NCI-H69 (cell line): ENCODE measurements around the gene SPART.

Source experiments
- DNase-seq: peaks from one replicate; lab custom pipeline; 2025; lab: John Stamatoyannopoulos, UW

SPART gene, protein sequence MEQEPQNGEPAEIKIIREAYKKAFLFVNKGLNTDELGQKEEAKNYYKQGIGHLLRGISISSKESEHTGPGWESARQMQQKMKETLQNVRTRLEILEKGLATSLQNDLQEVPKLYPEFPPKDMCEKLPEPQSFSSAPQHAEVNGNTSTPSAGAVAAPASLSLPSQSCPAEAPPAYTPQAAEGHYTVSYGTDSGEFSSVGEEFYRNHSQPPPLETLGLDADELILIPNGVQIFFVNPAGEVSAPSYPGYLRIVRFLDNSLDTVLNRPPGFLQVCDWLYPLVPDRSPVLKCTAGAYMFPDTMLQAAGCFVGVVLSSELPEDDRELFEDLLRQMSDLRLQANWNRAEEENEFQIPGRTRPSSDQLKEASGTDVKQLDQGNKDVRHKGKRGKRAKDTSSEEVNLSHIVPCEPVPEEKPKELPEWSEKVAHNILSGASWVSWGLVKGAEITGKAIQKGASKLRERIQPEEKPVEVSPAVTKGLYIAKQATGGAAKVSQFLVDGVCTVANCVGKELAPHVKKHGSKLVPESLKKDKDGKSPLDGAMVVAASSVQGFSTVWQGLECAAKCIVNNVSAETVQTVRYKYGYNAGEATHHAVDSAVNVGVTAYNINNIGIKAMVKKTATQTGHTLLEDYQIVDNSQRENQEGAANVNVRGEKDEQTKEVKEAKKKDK

DNA sequence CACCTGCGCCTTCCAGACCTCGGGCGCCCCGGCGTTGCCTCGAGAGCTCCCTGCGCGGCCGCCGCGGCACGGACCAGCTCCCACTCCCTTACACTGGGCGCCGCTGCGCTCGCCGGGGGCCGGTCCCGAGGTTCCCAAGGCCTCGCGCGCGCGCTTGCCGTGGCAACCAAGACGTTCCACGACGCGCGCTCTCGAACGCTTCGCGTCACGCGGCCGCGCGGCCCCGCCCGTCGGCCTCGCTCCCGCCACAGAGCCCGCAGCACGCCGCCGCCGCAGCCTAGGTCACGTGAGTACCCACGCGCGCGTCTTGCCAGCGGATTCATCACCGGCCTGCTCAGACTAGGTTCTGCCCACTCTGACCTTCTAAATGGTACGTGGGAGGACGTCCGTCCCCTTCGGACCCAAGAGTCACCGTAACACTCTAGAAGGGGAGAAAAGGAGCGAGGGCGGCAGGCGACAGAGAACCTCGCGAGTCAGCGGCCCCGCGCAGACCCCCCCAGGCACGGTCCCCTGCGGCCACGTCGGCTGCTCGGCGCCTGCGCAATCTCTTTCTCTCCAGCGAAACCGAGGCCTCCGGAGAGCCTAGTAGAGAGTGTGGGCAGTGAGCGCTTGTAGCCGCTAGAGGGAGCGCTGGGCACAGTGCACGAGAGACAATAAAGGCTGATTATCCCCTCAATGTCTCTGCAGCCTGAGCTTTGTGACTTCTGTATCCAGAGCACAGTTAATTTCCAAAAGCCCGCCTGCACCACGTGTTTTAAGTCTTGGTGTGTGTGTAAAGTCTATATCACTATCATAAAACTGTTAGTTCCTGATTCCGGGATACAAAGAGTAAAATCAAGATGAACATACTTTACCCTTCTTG, at the start of gene SPART:
Gene SPART, minus strand, starts transcription at position 173 of the 862 bp plus-strand sequence. CDS start 10,564 bp downstream, outside the sequence.
- peak; percentile 86 for DNase-seq

DNA sequence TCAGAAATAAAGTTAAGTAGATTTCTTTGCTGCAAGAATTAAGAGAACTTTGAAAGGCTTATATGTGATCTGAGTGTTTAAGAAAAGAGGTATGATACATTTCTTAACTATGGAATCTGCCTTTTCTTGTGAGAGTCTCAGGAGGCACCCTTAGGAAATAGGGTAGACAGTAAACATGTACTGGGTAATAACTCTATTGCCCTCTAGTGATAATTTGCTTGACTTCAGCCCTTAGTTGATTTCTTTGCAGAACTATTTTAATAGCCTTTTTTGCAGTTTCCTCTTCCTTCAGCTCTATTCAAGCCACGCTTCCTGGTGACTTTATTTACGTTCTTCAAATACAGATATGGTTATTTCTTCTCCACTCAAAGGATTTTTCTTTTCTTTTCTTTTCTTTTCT, 49.1 kb upstream of the SPART start:
- peak; percentile 33 for DNase-seq

DNA sequence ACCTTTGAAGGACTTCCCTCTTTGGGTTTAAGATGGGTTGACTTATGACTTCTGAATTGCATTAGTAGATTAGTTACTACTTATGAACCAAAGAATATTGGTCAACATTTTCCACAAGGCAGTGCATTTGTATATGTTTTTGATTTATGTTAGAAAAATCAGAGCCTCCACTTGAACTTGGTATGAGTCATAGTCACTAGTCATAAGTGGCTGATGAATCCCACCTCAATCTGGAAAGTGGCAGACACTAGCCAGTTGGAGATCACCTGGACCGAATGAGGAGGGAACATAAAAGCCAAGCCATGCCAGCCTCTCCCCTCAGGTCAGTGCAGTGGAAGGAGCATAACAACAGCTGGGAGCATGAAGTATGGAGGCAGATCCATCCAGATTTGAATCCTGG, 39.3 kb upstream of the SPART start:
- DNase-seq: no peak

DNA sequence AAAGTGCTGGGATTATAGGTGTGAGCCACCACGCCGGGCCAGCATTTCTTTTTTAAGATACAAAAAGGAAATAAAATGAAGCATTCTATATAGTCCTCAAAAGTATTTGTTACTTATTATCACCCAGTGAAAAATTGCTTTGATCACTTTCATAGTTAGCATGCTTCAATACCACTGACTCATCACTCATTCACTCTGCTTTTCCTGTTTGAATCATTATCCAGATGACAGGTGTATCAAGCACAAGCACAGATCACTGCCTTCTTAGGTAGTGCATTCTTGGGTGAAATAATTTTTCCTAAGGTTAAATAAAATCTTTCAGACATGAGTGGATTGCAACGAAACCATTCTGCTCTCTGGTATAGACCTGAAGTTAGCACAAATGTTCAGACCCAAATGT, 35.8 kb upstream of the SPART start:
- DNase-seq: no peak

DNA sequence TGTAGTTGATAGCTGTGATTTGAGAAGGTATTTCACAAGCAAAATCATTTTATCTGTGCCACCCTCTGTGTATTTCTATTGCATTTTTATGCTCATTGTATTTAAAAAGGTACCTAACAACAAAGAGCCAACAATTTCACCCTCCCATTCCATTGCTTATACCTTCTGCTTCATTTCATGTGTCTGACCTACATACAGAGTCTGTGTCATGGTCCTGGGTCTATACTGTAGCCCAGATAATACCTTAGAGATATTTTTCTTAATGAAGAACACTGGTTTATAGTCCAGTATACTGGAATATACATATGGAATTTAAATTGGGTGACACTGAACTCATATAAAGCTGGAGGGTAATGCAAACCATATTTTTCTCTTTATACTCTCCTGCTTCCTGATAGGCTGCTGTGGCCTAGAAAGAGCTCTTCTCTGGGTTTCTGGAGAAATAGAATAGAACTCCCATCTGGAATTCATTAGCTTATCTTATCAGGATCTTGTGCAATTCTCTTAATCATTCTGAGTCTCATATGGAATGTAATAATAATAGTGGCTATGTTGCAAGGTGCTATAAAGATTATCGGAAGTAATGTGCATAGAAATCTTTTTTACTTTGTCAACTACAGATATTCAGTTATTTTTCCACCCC, 31.8 kb upstream of the SPART start:
- DNase-seq: no peak

DNA sequence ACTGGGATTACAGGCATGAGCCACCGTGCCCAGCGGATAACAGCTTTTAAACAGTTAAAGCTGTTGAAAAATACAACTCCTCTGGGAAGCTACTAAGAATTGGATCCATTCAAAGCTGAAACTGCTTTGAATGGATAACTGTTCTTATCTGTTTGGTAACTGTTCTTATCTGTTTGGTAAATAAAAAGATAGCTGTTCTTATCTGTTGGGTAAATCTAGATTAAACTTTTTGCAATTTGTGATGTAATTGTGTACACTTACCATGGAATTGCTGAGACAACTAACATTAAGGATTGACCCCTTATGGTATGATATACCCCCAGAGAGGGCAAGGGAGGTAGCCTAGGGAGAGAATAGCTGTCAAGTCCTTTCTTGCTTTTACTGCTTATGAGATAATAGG, 27.9 kb upstream of the SPART start:
- no peak for DNase-seq

DNA sequence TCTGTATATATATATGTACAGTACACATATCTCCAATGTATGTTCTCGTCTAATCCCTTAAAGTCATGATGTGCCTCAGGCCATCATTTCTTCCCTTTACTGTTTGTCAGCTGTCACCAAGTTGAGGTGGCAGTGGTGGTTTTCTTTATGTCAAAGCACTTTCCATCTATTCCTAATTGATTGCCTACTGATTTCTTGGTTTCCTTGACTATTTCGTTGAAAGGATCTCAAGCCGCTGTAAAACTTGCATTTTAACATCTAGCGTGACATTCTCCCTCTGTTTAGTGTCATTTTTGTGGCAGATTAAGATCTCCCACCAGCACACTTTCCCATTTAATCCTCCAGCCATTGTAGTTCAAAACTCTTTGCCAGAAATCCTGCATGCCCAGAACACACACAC, 25.0 kb upstream of the SPART start:
- DNase-seq: no peak

DNA sequence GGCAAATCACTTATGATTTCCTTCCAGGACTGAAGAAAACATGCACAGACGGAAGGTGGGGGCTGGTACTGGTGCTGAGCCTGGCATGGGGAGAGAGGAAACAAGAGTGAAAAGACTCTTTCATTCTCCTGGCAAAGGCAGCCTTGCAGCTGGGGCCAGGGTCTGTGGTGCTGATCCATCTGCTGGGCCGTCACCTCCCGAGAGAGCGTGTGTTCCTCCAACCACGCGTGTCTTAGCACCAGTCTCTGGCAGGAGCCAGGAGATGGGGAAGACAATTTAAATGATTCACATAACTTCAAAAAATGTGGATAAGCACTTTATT, 23.9 kb upstream of the SPART start:
- DNase-seq: no peak

DNA sequence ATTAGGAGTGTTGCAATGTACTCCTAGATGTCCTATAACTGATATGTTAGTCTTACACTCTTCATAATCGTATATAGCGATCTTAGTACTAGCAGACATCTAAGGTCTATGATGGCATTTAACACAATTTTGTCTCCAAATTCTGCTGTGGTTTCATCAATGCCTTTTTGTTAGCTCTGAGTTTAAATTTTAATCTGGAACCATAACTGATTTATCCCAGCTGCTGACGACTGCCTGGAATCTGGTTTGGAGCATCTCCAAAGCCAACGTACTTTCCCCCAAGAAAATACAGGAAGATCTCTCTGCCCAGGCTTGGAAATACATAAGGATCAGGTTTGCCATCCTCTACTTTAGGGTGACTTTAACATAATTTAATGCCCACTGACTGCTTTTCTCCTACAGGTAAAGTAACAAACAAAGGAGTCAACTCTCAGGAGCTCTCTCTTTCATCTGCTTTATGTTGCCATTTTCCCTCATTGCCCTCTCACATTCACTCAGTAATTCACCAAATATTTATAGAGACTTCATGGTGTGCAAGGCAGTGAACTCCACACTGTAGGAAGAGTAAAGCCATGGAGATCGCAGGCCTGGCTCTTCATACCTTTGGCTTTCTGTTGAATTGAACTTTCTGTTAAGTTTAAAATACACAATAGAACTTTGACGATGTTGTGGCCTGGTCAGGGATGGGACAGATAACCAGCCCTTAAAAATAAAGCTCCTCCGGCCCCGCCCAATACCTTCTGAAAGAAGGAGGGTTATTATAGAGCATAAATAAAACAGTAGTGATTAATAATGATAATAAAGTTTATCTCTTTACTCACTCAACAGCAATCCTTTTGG, 23.3 kb upstream of the SPART start:
- DNase-seq: no peak

DNA sequence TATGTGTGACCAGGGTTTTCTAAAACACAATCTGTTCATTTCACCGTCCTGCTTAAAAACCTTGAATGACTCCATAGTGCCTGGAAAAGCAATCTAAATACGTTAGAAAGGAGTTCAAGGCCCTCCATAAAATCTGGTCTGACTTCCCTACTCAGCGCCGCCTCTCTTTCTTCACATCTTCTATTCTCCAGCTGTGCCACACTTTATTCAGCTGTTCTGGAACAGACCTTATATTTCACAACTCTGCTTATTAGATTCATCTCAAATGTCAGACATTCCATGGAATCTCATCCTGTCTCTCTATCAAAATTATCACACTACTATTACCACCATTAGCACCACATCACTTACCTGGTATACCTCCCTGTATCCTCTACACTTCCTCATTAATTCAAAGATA, 19.8 kb upstream of the SPART start:
- no peak for DNase-seq

DNA sequence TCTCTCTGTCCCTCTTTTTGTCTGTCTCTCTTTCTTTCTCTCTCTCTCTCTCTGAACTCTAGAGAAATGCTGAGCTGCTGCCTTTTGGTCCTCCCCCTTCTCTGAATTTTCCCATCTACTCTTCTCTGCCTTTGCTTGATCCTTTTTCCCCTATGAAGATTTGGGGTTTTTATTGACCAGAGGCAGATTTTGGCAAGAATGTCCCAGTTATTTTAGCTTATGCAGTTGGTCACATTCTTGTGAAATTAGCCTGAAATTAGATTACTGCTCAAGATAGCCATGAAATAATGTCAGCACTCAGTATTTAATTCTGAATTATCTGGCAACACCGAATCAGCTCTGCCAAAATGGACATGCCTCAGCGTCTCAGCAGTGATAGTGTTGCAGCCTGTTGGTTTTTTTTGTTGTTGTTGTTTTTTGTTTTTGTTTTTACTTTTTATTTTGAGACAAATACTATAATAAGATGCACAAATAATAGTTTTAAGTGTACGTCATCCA, 17.2 kb upstream of the SPART start:
- no peak for DNase-seq

DNA sequence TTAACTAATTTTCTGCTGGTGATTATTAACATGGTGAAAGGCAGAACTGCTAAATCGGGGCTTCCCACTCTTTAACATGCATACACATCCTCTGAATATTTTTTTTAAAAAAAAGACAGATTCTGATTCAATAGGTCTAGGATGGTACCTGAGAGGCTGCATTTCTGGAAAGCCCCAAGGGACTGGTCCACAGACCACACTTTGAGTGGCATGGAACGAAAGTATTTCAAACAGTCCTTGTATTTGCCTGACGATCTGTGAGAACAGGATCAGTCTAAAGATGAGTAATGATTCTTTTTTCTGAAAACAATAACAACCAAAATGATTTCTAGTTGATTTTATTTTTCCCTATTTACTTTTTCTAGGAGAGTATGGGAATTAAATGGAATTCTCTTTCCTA, 16.7 kb upstream of the SPART start:
- DNase-seq: no peak

DNA sequence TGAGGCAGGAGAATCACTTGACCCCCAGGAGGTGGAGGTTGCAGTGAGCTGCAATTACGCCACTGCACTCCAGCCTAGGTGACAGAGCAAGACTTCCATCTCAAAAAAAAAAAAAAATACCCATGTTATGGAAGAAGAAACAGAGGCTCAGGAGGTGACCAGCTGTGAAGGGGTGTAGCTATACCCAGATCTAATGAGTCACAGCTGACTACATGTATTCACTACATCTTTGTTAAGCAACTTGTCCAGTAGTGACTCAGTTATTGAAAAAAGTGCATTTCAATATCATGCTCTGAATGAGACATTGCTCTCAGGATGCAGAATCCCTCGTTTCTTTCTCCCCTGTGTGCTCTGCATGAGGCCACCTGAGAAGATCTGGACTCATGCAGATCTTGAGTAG, 16.1 kb upstream of the SPART start:
- no peak for DNase-seq

DNA sequence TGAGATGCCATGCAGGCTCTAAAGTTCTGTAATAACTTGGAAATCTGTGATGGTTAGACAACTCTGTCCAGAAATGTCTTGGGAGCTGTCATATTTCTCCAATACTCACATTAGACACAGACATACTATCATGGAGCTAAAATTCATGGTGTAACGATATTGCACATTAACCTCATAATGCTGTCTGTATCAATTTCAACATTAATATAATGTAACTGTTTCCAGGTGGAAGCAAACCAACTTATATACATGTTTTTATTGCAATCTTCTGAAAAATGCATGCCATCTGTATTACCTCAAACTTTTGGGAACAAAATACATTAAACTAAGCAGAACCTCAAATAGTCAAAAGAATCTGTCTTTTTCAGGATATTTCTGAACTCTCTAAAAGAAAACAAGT, 14.7 kb upstream of the SPART start:
- DNase-seq: no peak

DNA sequence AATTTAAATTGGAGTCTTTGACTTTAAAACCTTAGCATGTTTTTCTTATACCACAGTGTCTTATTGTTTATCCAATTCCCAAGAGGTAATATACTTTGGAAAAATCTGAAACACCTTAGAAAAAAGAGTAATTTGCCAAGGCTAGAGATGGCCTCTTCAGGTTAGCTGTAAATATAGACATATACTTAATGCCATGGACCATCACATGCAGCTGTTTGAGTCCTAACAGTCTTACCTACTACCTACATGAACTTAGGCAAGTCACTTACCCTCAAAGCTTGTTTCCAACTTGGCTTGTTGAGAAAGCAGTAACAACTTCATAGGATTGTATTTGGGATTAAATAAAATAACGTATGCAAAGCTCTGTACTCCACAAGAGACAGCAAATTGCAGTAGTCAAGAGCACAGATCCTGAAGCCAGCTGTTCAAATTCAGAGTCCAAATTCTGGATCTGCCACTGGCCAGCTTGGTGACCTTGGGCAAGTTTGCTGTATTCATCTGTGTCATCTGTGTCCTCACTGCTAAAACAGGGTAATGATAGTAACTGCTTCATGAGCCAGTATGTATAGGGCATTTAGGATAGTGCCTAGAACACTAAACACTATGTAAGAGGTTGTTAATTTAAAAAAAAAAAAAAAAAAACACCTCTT, 13.2 kb upstream of the SPART start:
- DNase-seq: no peak

DNA sequence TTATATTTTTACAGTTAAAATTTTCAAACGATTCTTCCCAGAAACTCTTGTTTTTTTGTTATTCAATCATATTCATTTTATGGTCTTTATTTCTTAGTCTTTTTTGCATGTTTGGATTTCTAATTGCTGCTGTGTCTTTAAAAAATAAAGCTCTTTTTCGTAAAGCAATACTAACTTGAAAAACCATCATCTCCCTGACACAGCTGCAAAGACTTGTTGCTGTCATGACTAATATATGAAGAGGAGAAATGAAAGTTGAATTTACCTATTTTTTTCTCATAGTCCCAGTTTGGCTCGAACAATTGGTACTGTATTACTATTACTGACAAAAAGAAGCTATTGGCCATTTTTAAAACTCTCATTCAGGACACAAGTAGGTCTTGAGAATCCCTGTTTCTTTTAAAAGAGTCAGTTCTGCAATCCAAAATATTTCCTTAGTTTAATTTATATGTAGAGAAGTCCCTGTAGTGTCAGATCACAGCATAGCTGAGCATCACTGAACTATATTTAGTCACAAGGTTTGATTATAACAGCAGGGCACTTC, 12.1 kb upstream of the SPART start:
- DNase-seq: no peak

DNA sequence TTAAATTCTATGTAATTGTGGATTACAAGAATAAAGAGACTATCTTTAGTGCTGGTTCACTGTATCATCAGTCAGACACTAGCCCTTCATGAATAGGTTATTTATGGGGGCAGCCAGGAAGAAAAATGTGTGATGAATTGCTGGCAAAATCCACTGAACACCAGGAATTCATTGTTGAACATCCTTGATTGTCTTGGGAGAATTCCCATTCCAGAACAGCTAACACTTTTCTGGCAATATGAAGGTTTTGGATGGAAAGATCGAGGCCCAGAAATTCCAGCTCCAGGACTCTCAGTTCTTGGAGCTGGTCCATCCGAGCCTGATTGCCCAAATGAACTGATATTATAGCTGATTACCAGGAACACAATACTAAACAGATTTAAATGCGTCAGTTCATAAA, 11.5 kb upstream of the SPART start:
- no peak for DNase-seq

DNA sequence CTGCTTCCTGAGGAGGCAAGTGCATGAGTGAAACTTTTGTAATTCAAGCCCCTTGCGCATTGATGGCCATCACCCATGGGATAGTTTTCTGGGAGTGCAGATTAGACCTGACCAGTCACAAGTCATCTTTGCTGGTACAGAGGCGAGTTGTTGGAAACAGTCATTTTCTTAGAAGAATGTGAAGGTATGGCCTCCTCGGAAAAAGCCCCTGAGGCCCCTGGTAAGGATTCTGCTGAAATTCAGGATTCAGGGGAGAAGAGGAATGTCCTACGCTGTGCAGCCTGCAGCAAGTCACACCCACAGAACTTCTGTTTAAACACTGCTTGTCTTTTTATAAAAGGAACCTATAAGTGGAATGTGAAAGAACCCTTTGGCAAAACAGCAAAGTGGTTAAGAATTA, 11.0 kb upstream of the SPART start:
- no peak for DNase-seq

DNA sequence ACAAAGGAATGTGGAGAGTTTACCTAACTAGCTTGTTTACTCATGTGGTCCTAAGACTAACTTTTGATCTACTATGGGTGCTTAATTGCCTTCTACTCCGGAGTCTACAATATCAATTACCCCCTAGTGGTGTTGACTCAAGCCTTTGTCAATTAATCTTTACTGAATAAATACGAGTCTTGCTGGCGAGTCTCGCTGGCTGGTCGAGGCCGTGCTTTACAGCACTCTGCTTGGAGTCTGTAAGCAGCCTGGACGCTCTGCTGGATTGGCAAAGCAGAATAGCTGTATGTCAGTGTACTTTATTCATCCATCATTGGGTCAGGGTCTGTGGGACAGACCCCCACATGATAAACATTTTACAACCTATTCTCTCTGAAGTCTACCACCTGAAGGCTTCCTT, 9.9 kb upstream of the SPART start:
- DNase-seq: peak; percentile 18

DNA sequence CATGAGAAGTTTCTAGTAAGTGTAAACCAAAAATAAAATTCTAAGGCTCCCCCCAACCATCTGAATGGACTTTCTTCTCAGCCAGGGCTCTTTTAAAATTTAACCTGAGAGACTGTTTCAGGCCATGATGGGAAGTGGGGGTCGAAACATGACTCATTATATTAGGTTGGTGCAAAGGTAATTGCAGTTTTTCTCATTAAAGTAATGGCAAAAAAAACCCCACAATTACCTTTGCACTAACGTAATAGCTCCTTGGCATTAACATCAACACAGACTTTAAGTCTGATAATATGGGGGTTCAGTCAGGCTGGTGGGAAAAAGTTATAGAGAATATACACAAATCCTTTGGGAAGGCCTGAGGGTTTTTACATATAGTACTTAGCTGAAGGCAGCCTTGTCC, 9.4 kb upstream of the SPART start:
- no peak for DNase-seq
